Measurements from ENCODE around the gene CTBP1.

The CTBP1 gene

DNA sequence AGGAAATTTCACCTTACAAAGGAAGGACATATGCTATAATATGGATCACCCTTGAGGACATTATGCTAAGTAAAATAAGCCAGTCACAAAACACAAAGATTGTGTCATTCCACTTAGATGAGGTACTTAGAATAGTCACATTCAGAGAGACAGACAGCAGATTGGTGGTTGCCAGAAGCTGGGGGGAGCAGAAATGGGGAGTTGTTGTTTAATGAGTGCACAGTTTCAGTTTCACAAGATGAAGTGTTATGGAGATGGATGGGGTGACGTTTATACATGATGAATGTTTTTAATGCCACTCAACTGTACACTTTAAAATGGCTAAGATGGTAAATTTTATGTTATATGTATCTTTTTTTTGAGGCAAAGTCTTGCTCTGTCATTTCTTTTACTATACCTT is 61.7 kb downstream of the CTBP1 start:
- H3K9ac ChIP-seq (ENCODE audit: low read depth, low read length): no peak overlapping the region
- H3K27ac ChIP-seq (ENCODE audit: low read depth, low read length): no peak overlapping the region
- no peak overlapping the region for H3K4me3 ChIP-seq (ENCODE audit: low read depth, low read length)
- H3K27me3 ChIP-seq (ENCODE audit: control insufficient read depth, insufficient read depth, low read length): no peaks in the 10 kb centered on the region
- no peaks in the 10 kb centered on the region for H3K36me3 ChIP-seq (ENCODE audit: control insufficient read depth, insufficient read depth, low read length)
- no peaks in the 10 kb centered on the region for H3K4me1 ChIP-seq (ENCODE audit: control insufficient read depth, insufficient read depth, low read length)
- no peaks in the 10 kb centered on the region for H3K9me3 ChIP-seq (ENCODE audit: control insufficient read depth, insufficient read depth, low read length)

GRCh38 chr4:1183985-1184773 is 64.8 kb downstream of the CTBP1 start:
- Histone ChIP-seq H3K36me3 (ENCODE audit: control insufficient read depth, insufficient read depth, low read length) (no peaks in the 10 kb centered on the region), H3K4me3 (ENCODE audit: low read depth, low read length) (no peak overlapping the region)

GRCh38 chr4:1182313-1182712 is 66.6 kb downstream of the CTBP1 start:
- H3K9me3 ChIP-seq (ENCODE audit: control insufficient read depth, insufficient read depth, low read length): peaks cover 8% of the 10 kb centered on the region
- H3K27ac ChIP-seq (ENCODE audit: low read depth, low read length): no peak overlapping the region
- H3K36me3 ChIP-seq (ENCODE audit: control insufficient read depth, insufficient read depth, low read length): no peaks in the 10 kb centered on the region
- no peak overlapping the region for H3K9ac ChIP-seq (ENCODE audit: low read depth, low read length)
- no peaks in the 10 kb centered on the region for H3K27me3 ChIP-seq (ENCODE audit: control insufficient read depth, insufficient read depth, low read length)
- H3K4me3 ChIP-seq (ENCODE audit: low read depth, low read length): no peak overlapping the region
- no peaks in the 10 kb centered on the region for H3K4me1 ChIP-seq (ENCODE audit: control insufficient read depth, insufficient read depth, low read length)

More at GRCh38 chr4:1183985-1184773, 64.8 kb downstream of the CTBP1 start:
- H3K4me1 ChIP-seq (ENCODE audit: control insufficient read depth, insufficient read depth, low read length): no peaks in the 10 kb centered on the region
- peaks cover 8% of the 10 kb centered on the region for H3K9me3 ChIP-seq (ENCODE audit: control insufficient read depth, insufficient read depth, low read length)
- H3K9ac ChIP-seq (ENCODE audit: low read depth, low read length): no peak overlapping the region
- H3K27me3 ChIP-seq (ENCODE audit: control insufficient read depth, insufficient read depth, low read length): no peaks in the 10 kb centered on the region
- H3K27ac ChIP-seq (ENCODE audit: low read depth, low read length): no peak overlapping the region

- no peak overlapping the region for H3K27ac ChIP-seq (ENCODE audit: low read depth, low read length)
- peaks cover 8% of the 10 kb centered on the region for H3K9me3 ChIP-seq (ENCODE audit: control insufficient read depth, insufficient read depth, low read length)
- H3K4me3 ChIP-seq (ENCODE audit: low read depth, low read length): no peak overlapping the region
- H3K9ac ChIP-seq (ENCODE audit: low read depth, low read length): no peak overlapping the region
- no peaks in the 10 kb centered on the region for H3K4me1 ChIP-seq (ENCODE audit: control insufficient read depth, insufficient read depth, low read length)
- H3K36me3 ChIP-seq (ENCODE audit: control insufficient read depth, insufficient read depth, low read length): no peaks in the 10 kb centered on the region
- no peaks in the 10 kb centered on the region for H3K27me3 ChIP-seq (ENCODE audit: control insufficient read depth, insufficient read depth, low read length)
Observed at GRCh38 chr4:1180663-1181062, 68.3 kb downstream of the CTBP1 start.

DNA sequence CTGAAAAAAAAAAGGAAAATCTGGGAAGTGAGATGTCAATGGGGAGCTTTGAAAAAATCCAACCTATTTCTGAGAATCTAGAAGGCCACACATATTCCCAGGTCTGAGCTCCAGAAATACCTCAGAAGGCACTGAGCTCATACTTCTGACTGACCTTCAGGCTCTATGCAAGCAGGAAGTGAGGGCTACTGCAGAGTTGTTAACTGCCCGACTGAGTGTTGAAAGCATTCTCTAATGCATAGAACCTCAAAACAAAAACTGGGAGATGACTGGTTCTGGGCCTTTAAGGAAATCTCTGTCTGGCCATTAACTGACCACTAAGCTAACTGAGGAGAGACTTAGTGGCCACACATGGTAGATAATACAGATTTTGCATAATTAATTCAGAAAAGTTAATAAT is 69.0 kb downstream of the CTBP1 start:
- Histone ChIP-seq H3K4me3 (ENCODE audit: low read depth, low read length) (no peak overlapping the region), H3K4me1 (ENCODE audit: control insufficient read depth, insufficient read depth, low read length) (no peaks in the 10 kb centered on the region), H3K36me3 (ENCODE audit: control insufficient read depth, insufficient read depth, low read length) (no peaks in the 10 kb centered on the region), H3K9ac (ENCODE audit: low read depth, low read length) (no peak overlapping the region), H3K27me3 (ENCODE audit: control insufficient read depth, insufficient read depth, low read length) (no peaks in the 10 kb centered on the region), H3K9me3 (ENCODE audit: control insufficient read depth, insufficient read depth, low read length) (peaks cover 8% of the 10 kb centered on the region), H3K27ac (ENCODE audit: low read depth, low read length) (no peak overlapping the region)

GRCh38 chr4:1179089-1179441 is 69.9 kb downstream of the CTBP1 start:
- no peak overlapping the region for H3K4me3 ChIP-seq (ENCODE audit: low read depth, low read length)

DNA sequence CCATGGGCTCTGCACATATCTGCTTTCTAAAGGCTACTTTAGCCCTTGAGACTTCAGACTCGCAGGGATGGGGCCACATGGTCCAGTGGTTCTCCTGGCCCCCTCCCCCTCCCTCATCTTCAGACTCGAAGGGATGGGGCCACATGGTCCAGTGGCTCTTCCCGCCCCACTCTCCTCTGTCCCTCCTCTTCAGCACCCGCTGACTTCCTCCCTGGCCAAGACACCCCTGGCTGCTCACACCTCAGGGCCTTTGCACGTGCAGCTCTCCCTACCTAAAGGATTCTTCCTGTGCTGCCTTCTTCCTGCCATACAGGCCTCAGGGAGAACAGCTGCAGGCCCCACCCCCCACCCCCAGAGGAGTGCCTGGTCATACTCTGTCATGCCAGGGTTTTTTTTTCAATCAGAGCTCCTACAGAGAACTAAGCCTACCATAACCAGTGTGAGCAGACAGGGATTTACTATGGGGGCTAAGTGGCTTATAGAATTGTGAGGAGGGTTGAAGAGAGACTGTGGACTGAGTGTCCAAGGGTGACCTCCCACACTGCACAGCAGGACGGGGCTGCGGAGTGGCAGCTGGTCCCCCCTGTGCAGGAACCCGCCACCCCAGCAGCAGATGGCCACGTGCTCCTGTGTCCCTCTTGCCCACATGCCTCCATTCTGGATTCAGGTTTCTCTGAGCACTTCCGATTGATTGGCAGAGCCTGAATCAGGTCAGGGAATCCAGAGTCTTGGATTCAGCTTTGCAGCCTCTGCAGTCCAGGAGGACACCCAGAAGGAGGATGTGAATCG is 70.4 kb downstream of the CTBP1 start:
- Histone ChIP-seq H3K9me3 (ENCODE audit: control insufficient read depth, insufficient read depth, low read length) (peaks cover 8% of the 10 kb centered on the region), H3K27me3 (ENCODE audit: control insufficient read depth, insufficient read depth, low read length) (peaks cover 12% of the 10 kb centered on the region), H3K9ac (ENCODE audit: low read depth, low read length) (no peak overlapping the region), H3K36me3 (ENCODE audit: control insufficient read depth, insufficient read depth, low read length) (no peaks in the 10 kb centered on the region), H3K27ac (ENCODE audit: low read depth, low read length) (no peak overlapping the region), H3K4me3 (ENCODE audit: low read depth, low read length) (no peak overlapping the region), H3K4me1 (ENCODE audit: control insufficient read depth, insufficient read depth, low read length) (no peaks in the 10 kb centered on the region)

More at GRCh38 chr4:1179089-1179441, 69.9 kb downstream of the CTBP1 start:
- H3K27ac ChIP-seq (ENCODE audit: low read depth, low read length): no peak overlapping the region
- no peak overlapping the region for H3K9ac ChIP-seq (ENCODE audit: low read depth, low read length)
- H3K9me3 ChIP-seq (ENCODE audit: control insufficient read depth, insufficient read depth, low read length): peaks cover 8% of the 10 kb centered on the region
- H3K4me1 ChIP-seq (ENCODE audit: control insufficient read depth, insufficient read depth, low read length): no peaks in the 10 kb centered on the region
- H3K27me3 ChIP-seq (ENCODE audit: control insufficient read depth, insufficient read depth, low read length): peaks cover 6% of the 10 kb centered on the region
- H3K36me3 ChIP-seq (ENCODE audit: control insufficient read depth, insufficient read depth, low read length): no peaks in the 10 kb centered on the region

GRCh38 chr4:1177274-1178141 is 71.4 kb downstream of the CTBP1 start:
- Histone ChIP-seq H3K9me3 (ENCODE audit: control insufficient read depth, insufficient read depth, low read length) (peaks cover 8% of the 10 kb centered on the region), H3K4me1 (ENCODE audit: control insufficient read depth, insufficient read depth, low read length) (peaks cover 4% of the 10 kb centered on the region; the same call in 1 of the 2 replicates), H3K27ac (ENCODE audit: low read depth, low read length) (no peak overlapping the region), H3K27me3 (ENCODE audit: control insufficient read depth, insufficient read depth, low read length) (peaks cover 21% of the 10 kb centered on the region), H3K4me3 (ENCODE audit: low read depth, low read length) (no peak overlapping the region), H3K9ac (ENCODE audit: low read depth, low read length) (no peak overlapping the region), H3K36me3 (ENCODE audit: control insufficient read depth, insufficient read depth, low read length) (no peaks in the 10 kb centered on the region)

GRCh38 chr4:1176398-1177273 is 72.3 kb downstream of the CTBP1 start:
- no peak overlapping the region for H3K27ac ChIP-seq (ENCODE audit: low read depth, low read length)
- H3K27me3 ChIP-seq (ENCODE audit: control insufficient read depth, insufficient read depth, low read length): peaks cover 30% of the 10 kb centered on the region
- H3K4me3 ChIP-seq (ENCODE audit: low read depth, low read length): no peak overlapping the region
- no peak overlapping the region for H3K9ac ChIP-seq (ENCODE audit: low read depth, low read length)
- H3K9me3 ChIP-seq (ENCODE audit: control insufficient read depth, insufficient read depth, low read length): peaks cover 8% of the 10 kb centered on the region
- no peaks in the 10 kb centered on the region for H3K36me3 ChIP-seq (ENCODE audit: control insufficient read depth, insufficient read depth, low read length)
- H3K4me1 ChIP-seq (ENCODE audit: control insufficient read depth, insufficient read depth, low read length): peaks cover 4% of the 10 kb centered on the region; the same call in 1 of the 2 replicates

GRCh38 chr4:1175635-1176229 is 73.2 kb downstream of the CTBP1 start:
- H3K4me3 ChIP-seq (ENCODE audit: low read depth, low read length): no peak overlapping the region

More at GRCh38 chr4:1175635-1176229, 73.2 kb downstream of the CTBP1 start:
- peaks cover 4% of the 10 kb centered on the region; the same call in 1 of the 2 replicates for H3K4me1 ChIP-seq (ENCODE audit: control insufficient read depth, insufficient read depth, low read length)
- peaks cover 6% of the 10 kb centered on the region; the same call in 1 of the 2 replicates for H3K9me3 ChIP-seq (ENCODE audit: control insufficient read depth, insufficient read depth, low read length)
- no peak overlapping the region for H3K9ac ChIP-seq (ENCODE audit: low read depth, low read length)
- peaks cover 39% of the 10 kb centered on the region for H3K27me3 ChIP-seq (ENCODE audit: control insufficient read depth, insufficient read depth, low read length)
- no peaks in the 10 kb centered on the region for H3K36me3 ChIP-seq (ENCODE audit: control insufficient read depth, insufficient read depth, low read length)
- H3K27ac ChIP-seq (ENCODE audit: low read depth, low read length): no peak overlapping the region

Data from HUES48 (cell line).